ENCODE data around the gene RIPPLY3.

Gene RIPPLY3, protein sequence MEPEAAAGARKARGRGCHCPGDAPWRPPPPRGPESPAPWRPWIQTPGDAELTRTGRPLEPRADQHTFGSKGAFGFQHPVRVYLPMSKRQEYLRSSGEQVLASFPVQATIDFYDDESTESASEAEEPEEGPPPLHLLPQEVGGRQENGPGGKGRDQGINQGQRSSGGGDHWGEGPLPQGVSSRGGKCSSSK

DNA sequence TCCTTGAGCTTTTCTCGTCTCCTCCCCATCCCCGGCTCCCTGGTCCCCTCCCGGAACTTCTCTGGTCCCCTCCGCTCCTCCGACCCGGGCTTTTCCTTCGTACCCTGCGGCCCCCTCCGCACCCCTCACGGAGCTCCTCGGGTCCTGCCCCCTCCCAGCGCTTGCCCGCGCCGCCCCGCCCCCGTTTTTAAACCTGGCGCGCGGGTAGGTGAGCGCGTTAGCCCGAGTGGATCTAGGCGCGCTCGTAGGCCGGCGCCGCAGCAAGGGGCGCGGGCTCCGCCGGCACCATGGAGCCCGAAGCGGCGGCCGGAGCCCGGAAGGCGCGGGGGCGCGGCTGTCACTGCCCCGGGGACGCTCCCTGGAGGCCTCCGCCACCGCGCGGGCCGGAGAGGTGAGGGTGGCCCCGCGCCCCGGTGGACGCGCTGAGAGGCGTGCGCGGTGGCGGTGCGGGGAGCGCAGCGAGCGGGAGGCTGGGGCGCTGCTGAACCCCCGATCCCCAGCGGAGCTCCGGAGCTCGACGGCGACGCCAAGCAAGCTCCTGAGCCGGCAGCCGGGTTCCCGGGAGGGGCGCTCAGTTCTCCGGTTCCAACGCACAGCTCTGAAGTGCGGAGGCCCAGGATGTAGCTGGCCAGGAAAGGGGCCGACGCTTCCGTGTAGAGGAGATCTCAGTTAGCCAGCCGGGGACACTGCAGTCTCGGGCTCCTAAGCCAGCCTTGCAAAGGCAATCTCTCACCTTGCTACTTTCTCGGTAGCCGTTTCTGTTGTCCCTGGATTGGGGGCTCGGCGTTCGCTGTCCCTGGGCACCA is at the start of gene RIPPLY3:
Gene RIPPLY3 (plus strand): TSS at position 217 of the 806 bp plus-strand sequence. CDS start 71 bp downstream, at position 288.
- DNase-seq (ENCODE audit: low read depth in 2 of 2) = no peak

DNA sequence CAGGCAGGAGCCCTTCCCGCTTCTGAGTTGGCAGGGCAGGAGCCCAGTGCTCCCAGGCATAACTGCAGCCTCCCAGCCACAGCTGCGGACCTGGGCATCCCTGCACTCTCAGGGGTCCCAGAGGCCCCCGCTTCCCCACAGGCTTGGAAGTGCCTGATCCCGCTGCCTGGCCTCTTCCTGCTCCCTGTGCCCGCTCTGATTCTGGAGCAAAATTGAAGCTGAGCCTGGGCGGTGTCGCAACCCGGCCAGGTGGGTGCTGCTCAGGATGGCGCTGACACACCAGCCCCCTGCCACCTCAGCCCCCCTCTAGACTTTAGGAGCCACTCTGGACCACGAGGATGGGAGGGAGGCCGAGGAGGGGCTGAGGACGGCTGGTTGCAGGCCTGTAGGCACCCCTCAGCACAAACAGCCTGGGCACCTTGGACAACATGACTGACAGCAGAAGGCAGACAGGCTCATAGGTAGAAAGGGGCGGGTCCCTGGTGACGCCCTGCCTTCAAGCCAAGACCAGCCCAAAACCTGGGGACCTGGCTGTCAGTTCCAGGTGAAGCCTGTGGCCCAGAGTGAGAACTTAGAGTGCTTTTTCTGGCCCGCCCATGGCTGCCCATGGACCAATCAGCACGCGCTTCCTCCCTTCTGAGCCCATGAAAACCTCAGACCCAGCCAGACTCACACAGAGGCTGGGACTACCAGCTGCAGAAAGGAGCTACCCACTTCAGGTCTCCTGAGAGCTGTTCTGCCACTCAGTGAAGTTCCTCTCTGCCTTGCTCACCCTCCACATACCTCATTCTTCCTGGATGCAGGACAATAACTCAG is 47.3 kb upstream of the RIPPLY3 start:
- DNase-seq (ENCODE audit: low read depth in 2 of 2) = no peak

DNA sequence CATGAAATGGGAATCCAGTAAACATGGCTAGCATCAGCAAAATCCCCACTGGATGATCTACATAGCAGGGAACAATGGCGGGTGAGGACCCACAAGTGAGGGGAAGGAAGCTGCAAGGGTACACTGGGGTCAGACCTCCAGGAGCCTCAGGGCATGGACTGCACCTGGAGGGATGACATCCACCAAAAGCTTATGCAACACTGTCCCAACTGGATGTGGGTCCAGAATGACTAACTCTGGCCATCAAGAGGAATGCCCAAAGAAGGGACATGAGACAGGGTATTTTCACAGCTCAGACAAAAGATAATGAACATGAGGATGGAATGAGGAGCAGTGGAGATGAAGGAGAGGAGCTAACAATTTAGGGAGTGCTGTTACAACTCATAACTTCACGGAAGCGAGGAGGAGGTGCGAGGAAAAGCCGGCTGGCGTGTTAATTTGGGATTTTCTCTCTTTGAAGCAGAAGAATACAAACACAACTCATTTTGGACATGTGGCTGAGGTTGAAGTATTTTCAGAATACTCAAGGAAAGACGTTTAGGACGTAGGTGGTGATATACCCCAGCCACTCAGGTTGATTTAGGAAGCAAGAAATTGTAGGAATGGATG is 45.7 kb upstream of the RIPPLY3 start:
- no peak for DNase-seq (ENCODE audit: low read depth in 2 of 2)

DNA sequence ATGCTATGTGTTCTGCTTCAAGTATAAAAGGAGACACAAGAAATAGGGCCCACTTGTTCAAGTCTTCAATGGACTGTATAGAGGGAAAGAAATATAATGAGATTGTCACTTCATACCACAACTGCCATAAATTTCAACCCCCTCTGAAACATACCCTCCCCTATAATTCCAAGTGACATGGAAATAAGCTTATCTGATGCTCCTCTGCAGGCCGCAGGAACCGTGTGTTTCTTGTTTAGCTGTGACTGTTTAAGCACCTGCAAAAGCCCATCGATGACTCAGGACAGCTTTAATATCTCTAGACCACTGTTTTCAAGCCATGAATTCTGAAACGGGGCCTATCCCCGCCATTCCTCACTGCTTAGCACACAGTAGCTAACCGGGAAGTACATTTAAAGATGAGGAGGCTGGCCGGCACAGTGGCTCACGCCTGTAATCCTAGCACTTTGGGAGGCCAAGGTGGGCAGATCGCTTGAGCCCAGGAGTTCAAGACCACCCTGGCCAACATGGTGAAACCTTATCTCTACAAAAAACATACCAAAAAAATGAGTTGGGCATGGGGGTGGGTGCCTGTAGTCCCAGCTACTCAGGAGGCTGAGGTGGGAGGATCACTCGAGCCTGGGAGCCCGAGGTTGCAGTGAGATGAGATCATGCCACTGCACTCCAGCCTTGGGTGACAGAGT is 44.3 kb upstream of the RIPPLY3 start:
- DNase-seq (ENCODE audit: low read depth in 2 of 2) = no peak

DNA sequence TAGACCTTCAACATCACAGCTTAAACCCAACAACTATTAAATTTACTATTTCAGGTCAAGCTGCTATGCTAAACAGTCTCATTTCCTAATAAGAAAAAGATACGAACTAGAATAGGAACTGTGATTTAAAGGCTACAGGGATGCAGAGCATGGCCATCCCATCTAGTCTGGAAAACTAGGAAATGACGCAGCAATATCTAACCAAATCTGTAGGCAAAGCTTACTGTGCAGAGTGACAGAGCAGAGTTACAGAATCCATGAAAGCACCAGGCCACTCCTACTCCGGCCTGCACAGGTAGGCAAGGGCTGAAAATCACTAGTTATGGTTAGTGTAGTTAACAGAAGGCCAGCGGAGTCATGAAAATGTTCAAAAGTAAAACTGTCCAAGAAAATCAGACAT is 42.1 kb upstream of the RIPPLY3 start:
- no peak for DNase-seq (ENCODE audit: low read depth in 2 of 2)

DNA sequence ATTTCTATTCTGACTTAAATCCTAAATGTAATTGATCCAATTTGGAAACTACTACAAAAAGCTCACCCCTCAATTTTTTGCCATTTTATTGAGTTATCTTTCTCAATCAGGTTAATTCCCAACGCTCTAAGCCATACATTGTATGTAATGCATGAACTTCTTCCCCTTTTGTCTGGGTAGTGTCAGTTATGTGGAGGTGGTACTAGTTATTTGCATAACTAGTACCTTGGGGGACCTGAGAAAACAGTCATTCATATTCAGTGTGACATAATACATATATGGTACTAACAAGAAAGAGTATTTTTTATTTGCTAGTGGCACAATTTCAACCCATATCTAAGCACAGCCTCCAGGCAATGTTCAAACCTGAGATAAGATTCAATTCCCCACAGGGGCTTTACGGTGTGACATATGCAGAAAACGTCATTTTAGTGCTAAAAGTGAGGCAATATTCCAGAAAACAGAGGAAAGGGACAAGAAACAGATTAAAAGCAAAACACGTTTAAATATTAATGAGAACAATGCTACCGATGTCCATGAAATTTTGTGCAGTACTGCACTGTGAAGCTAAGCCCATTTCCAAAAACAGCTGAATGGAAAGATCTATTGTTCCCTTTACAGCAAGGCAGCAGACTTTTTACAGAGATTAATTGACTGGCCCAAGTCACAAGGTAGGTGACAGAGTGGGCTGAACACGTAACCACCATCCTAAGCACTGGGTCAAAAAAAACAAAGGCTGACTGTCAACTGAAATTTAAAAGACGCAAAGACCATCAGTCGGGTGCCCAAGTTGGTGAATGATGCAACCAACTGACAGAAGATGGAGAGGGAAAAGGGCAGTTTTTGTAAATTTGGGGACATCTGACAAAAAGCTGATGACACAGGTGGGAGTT is 41.4 kb upstream of the RIPPLY3 start:
- no peak for DNase-seq (ENCODE audit: low read depth in 2 of 2)

DNA sequence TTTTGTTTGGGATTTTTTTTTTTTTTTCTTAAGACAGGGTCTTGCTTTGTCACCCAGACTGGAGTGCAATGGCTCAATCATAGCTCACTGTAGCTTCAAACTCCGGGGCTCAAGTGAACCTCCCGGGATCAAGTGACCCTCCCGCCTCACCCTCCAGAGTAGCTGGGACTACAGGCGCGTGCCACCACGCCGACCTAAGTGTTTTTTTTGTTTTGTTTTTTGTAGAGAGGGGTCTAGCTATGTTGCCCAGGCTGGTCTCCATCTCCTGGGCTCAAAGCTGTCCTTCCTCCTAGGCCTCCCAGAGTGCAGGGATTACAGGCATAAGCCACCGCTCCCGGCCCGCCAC is 40.8 kb upstream of the RIPPLY3 start:
- no peak for DNase-seq (ENCODE audit: low read depth in 2 of 2)

DNA sequence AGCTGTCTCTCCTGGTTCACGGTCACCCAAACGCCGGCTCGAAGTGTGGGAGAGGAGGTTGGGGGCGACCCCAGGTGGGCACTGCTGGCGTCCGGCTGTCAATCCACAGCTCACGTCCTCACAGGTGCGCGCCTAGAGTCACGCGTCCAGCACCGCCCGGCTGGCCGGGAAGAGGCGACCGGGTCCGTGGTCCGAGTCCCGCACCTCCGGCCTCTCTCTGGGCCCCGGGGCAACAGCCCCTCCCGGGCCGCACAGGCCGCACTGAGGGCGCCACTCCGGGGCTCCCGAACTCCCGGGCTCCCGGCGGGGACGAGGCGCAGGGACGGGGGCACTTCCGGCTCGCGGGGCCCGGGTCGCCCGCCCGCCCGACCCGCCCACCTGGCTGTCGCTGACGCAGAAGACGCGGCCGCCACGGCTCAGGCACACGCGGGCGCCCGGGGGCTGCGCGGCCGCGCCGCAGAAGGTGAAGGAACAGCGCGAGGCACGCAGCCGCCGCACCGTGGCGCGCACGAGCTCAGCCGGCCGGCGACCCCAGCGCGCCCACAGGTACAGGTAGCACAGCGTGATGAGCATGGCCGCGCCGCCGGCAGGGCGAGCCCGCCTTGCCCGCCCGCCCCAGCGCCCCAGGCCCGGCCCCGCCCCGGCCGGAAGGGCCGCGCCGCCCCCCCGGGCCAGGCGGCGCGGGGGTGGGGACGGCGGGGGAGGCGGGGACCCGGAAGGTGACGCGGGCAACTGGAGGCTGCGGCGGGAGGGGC is 40.3 kb upstream of the RIPPLY3 start, which contains the start of gene HLCS:
Gene HLCS (minus strand): TSS at position 604 of the 755 bp plus-strand sequence. CDS start 31 bp downstream, at position 573.
- peak; percentile 62 to 71 for DNase-seq (ENCODE audit: low read depth in 2 of 2)

DNA sequence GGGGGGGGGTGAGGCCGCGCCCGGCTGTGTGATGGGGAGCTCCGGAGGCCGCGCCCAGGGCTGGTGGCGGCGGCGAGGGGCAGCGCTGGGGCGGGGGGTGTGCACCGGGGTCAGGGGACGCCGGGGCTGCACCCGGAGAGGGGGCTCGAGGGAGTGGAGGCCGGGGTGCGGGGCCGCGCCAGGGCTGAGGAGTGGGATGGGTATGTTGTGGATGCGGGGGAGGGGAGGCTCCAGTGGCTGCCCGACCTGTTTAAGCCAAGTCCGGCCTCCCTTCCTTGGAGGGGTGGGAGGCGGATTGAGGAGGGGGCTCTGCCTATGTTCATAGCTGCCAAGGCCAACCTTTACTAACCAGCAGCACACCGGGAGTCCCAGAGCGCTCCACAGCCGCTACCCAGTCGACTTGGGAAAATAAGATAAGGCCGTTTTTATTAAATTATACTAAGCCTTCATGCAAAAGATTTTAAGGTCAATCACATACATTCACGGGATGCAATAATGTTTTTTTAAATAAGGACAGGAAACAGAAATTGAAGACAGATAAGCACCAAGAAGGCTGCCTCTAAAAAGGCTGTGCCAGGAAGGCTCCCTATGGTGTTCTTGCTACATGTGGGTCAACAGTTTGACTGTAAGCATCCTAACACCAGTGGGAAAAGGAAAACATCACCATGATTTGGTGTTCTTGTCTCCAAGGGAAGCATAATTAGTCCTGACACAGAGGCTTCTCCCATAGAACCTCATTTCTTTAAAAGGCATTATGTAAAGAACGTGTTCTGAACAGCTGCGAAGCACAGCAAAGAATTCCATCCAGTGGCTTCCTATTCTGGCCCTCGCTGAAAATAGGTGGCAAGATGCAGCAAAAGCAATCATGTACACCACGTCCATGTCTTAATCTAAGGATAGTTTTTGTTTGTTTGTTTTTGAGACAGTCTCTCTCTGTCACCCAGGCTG is 39.4 kb upstream of the RIPPLY3 start:
- DNase-seq (ENCODE audit: low read depth in 2 of 2) = no peak

DNA sequence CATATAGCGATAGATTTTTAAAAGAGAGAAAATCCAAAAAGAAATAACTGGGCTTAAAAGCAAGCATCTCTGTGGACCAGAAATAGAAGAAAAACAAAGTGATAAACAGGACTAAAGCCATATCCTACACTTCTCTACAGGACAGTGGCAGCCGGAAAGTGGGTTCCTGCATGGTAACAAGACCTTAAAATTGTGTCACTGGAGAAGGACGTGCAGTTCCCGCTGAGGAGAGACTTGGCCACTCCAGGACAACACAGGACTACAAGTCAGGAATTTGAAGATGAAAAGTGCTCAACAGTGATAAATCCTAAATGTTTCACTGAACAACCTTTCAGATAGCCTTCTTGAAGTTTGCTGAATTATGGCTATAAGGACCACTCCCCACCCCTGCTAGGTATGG is 38.1 kb upstream of the RIPPLY3 start:
- DNase-seq (ENCODE audit: low read depth in 2 of 2) = no peak

DNA sequence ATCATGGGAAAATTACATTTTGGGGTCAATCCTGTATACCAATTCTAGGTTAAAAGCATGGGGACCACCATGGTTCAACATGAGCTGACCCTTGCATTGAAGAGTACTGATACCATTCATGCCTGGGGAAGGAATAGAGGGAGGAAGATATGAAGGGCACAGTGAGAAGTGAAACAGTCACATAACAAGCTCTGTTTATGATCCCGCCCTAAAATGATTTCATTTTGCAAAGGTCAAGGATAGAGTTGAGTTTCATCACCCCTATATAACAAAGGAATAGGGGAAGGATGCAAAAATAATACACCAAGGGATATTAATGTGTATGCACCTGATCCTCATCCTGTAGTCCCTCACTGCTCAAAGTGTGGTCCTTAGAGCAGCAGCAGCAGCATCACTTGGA is 37.5 kb upstream of the RIPPLY3 start:
- no peak for DNase-seq (ENCODE audit: low read depth in 2 of 2)

DNA sequence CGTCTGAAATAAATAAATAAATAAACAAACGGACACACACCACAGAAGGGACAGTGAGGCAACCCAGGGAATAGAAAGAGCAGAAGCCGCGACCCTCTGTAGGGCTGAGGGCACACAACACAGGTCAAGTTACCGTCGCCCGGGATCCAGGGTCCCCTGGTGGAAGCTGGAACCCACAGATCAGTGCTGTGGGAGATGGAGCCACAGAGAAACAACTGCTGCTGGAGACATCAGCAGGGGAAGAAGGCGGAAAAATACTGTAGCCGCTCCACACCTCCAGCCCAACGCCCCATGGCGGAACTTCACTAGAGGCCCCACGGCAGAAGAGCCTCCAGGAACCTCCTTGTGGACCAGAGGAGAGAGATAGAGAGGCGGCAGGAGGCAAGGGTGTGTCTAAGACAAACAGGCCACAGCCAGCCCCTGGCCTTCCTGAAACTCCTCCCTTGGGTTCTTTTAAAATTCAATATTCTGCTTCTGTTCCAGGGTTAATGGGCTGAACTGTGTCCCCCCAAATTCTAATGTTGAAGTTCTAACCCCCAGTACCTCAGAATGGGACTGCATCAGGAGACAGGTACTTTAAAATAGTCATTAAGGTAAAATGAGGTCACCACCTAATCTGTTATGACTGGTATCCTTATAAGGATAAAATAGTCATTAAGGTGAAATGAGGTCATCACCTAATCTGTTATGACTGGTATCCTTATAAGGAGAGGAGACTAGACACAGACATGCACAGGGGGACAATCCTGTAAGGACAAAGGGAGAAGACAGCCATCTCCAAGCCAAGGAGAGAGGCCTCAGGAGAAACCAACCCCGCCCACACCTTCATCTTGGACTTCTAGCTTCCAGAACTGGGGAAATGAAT is 32.3 kb upstream of the RIPPLY3 start:
- no peak for DNase-seq (ENCODE audit: low read depth in 2 of 2)

DNA sequence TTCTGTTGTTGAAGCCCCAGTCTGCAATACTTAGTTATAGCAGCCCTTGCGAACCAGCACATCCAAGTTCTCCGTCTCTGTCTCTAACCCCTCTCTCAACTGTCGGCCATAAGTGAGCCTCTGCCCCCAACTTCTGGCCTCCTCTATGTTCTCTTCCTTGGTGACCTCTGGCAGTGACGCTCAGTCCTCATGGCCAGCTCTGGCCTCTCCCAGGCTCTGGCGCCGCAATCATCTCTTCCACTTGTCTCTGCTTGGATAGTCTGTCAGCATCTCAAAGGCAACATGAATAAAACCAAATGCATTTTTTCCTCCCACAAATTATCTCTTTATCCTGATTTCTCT is 31.7 kb upstream of the RIPPLY3 start:
- DNase-seq (ENCODE audit: low read depth in 2 of 2) = no peak

DNA sequence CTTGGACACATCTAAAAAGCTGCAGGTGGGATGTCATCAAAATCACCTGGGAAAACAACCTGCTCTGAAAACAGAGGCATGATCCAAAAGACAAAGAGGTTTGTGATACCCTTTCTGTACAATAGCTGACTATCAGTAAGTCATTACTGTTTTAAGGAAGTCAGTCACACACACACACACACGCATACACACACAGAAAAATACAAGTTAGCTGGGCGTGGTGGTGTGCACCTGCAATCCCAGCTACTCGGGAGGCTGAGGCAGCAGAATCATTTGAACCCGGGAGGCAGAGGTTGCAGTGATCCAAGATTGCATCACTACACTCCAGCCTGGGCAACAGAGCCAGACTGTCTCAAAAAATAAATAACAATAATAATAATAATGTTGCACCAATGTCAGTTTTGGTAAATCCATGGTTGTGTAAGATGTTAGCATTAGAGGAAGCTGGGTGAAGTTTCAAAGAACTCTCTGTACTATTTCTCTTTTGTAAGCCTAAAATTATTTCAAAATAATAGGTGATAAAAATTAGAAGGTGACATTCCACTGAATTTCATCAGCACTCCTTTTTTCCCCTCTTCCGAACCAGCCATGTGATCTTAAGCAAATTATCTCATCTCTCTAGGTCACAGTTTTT is 30.2 kb upstream of the RIPPLY3 start:
- no peak for DNase-seq (ENCODE audit: low read depth in 2 of 2)

DNA sequence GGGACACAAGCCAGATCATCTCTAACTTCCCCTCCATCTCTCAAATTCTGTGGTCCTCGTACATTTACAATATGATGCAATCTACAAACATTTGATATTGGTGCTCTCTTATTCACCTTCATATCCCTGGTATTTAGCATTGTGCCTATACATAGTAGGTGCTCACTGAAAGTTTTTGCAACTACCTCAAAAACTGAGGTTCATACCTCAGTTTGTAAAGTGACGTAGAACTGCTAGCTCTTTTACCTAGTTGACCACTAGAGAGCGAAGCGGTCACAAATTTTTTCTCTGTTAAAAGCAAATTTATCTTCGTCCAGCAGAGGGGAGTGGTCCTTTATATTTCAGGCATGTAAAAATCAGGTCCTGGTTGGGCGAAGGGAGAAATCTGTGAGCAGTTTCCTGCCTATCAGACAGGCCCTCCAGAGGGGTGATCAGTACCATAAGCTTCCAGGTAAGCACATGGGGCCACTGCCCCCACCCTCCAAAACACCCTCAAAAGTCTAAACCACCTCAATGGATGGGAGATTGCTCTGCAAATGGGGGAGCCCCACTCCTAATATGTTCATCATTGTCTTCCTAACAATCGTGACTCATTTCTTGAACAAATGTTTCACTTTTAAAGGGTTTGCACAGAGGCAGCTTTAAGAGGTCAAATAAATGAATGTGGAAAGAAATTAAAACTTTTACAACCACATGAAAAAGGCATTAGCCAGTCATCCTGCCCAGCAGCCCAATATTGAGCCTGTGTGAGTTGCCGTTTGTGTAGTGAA is 29.4 kb upstream of the RIPPLY3 start:
- no peak for DNase-seq (ENCODE audit: low read depth in 2 of 2)

DNA sequence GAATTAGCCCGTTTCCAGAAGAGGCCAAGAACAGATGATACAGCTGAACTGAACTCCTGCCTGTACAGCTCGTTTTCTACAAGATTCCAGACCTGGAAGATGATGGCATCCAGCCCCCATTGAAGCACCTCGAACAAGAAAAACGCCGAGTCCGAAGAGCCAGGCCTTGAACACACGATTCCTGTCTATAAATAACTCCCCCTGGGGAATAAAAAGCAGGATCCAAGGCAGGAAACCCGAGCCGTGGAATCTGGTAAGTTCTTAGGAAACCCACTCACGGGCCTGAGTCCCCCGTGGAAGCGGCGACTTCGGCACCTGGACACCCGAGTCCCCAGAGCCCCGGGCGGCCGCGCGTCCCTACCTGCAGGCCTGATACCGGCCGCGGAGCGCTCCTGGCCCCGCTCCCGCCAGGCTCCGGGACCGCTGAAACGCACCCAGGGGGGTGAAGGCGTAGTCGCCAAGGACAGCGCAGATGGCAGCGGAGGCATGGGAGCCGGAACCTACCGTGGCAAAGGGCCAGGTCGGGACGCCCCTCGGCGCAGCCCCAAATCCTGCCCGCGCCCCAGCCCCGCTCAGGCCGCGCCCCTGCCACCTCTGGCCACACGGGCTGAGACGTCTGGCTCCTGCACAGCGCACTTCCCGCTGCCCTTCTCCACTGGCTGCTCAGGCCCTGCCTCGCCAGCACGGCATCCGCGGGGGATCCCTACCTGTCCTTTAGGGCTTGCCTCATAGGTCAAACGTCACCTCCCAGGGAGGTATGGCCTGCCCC is 26.0 kb upstream of the RIPPLY3 start:
- DNase-seq (ENCODE audit: low read depth in 2 of 2) = no peak
